HS-27A (cell line): ENCODE data around the gene ABCD1.
"Not testable (repeated sequence)": the region's sequence is repeated elsewhere in the genome, so short reads cannot be mapped to it uniquely, and the experiment has no call there.

Experiments used
- DNase-seq: peaks from one replicate; pipeline ENCODE4 v3.0.0-alpha.2; 2012; ENCODE audit warnings: low read depth, missing footprints

The ABCD1 gene

DNA sequence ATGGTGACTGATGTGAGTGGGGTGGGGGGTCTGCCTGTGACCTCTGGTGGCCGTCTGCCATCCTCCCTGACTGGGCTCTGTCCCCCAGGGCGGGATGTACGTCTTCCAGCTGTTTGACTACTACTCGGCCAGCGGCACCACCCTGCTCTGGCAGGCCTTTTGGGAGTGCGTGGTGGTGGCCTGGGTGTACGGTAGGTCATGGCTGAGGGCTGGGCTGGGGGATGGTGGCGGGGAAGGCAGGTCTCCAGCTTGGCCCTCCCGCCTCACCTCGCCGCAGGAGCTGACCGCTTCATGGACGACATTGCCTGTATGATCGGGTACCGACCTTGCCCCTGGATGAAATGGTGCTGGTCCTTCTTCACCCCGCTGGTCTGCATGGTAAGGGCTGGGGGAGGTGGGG, 30.4 kb upstream of the ABCD1 start:
- DNase-seq, result not testable (repeated sequence)

DNA sequence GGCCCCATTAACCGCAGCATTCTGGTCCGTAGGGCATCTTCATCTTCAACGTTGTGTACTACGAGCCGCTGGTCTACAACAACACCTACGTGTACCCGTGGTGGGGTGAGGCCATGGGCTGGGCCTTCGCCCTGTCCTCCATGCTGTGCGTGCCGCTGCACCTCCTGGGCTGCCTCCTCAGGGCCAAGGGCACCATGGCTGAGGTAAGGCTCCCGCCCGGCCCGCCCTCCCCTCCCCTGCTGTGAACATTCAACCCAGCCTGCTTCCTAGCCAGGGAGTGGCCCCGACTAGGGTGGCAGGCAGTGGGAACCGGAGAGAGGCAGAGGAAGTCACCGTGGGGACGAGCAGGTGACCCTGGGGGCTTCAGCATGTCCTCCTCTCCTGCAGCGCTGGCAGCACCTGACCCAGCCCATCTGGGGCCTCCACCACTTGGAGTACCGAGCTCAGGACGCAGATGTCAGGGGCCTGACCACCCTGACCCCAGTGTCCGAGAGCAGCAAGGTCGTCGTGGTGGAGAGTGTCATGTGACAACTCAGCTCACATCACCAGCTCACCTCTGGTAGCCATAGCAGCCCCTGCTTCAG, 29.9 kb upstream of the ABCD1 start:
- DNase-seq, result no peak

GRCh38 chrX:153696100-153696499, 28.6 kb upstream of the ABCD1 start:
- DNase-seq, result no peak

DNA sequence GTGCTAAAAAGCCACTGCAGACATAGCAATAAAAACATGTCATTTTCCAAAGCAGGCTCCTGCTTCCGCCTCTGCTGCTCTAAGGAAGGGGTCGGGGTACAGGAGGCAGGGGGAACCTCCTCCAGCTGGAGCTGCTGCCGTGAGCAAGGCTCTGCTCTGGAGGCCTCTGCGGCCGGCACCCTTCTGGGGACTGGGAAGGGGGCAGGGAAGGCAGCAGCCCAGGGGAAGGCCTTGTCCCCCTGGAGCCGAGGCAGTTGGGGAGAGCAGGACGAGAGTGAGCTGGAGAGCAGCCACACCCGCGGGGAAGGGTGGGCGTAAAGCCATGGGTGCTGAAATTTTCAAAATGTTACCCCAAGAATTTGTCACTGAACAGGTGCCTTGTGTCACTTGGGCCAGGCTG, 28.1 kb upstream of the ABCD1 start:
- DNase-seq, result not testable (repeated sequence)

GRCh38 chrX:153696986-153697722, 27.5 kb upstream of the ABCD1 start:
- not testable (repeated sequence) for DNase-seq

GRCh38 chrX:153697924-153698865, 26.5 kb upstream of the ABCD1 start:
- DNase-seq, result no peak

GRCh38 chrX:153699210-153699783, 25.4 kb upstream of the ABCD1 start:
- DNase-seq, result not testable (repeated sequence)

GRCh38 chrX:153699784-153700371, 24.8 kb upstream of the ABCD1 start:
- not testable (repeated sequence) for DNase-seq

GRCh38 chrX:153700376-153700945, 24.2 kb upstream of the ABCD1 start:
- no peak for DNase-seq

- DNase-seq, result no peak
These were observed 23.7 kb upstream of the ABCD1 start for GRCh38 chrX:153700967-153701366.

- DNase-seq, result no peak
These were observed 22.9 kb upstream of the ABCD1 start for GRCh38 chrX:153701706-153702105.

DNA sequence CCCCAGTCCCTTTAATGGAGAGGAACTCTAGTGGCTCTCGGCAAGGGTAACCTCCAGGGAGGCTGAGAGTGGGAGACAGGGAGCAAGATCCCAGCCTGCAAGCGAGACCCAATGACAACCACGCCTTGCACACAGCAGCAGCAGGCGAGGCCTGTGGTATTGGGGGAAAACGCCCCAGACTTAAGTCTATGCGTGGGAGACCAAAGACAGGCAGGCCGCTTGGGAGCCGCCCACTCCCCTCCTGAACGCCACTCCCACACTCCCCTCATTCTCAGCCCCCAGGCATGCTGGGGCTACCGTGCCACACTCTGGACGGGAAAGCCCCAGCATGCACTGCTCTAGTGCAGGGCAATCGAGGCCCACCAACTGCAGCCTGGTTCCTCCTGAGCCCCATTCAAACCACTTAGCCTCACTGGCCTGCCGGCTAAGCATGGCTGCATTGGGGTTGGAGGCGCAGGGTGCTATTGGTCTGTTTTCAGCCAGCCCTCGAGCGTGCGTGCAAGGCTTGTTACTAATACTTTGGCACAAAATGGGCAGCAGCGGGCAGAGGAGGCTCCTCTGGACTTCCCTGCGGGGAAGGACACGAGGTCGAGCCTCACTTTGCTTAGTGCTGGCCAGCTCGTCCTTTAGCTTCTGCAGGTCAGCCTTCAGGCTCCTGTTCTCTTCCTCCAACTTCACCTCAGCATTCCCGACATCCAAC, 22.2 kb upstream of the ABCD1 start:
- DNase-seq, result no peak

GRCh38 chrX:153703036-153703370, 21.7 kb upstream of the ABCD1 start:
- no peak for DNase-seq

GRCh38 chrX:153704021-153704526, 20.6 kb upstream of the ABCD1 start:
- no peak for DNase-seq

DNA sequence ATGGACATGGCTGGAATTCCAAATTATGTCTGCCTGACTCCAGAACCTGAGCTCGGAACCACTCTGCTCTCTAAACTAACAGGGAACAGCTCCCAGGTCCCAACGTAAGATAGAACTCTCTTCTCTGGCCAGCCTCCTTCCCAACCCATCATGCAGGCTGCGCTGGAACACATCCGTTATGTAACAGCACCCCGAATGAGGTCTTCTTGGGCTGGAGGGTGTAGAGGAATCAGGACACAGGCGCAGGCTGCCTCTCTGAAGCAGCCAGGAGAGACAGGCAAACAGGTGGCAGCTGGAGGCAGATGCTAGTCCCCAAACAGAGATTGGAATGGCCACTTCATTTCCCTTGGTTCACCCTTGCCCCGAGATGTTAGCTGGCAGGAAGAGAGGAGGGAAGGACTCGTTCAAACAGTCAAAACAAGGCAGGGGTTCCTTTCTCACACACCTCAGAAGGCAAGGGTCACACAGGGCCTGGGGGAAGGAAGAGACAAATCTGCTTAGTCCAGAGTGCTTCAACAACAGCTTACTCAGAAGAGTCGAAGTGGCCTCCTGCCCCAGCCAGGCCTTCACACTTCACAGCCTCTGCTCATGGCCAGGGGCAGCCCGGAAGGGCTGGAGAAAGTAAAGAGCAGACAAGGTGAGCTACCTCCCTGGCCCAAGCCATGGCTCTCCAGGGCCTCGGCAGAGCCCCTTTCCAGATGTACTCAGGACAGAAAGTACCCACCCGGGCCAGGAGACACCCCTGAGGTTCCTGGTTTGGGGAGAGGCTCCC, 19.8 kb upstream of the ABCD1 start:
- not testable (repeated sequence) for DNase-seq

- DNase-seq, result not testable (repeated sequence)
These were observed 19.1 kb upstream of the ABCD1 start for GRCh38 chrX:153705403-153706060.

DNA sequence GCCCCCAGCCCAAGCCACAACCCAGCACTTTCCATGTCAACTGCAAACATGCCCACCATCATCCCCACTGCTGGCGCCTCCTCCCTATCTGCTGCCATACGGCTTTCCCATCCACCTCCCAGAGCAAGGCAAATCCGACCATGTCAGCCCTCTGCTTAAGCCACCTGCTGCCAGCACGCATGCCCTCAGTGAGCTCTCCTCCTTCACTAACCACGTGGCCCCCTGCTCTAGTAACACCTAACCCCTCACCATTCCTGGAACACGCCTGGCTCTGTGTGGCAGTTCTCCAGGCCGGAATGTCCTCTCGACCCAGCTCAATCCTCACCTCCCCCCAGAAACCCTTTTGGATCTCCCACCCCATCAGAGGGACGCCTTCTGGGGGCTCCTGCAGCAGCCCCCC, 17.9 kb upstream of the ABCD1 start:
- no peak for DNase-seq

DNA sequence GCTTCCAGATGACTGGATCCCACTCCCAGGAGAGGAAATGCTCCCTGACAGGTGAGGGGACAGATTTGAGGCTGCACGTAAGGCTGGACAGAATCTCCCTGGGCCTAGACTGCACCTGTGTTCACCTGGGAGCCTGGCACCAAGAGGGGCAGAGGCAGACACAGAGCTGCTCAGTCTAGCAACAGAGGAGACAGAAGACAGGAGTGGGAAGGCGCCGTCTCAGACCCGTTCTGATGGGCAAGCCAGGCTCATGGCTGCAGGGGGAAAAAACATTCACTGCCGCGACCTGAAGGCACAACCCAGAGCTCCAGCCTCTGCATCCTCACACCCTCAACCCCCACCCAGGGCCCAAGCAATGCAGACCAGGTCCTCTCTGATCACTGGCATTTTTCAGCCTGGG, 17.2 kb upstream of the ABCD1 start:
- no peak for DNase-seq

GRCh38 chrX:153708415-153708814, 16.2 kb upstream of the ABCD1 start:
- no peak for DNase-seq
